Sigmoid colon (tissue), 4 donors: ENCODE data around the gene S100A5.

ENCODE experiments used
- CTCF ChIP-seq, 4 experiments: fragments of 450-650 bp in 3 of 4; fragments of 200-600 bp in 1 of 4; IDR thresholded peaks; one replicate each; pipeline ENCODE4 v1.5.1; 2016 to 2019; ENCODE audit warnings: antibody characterized with exemption in 4 of 4, mild to moderate bottlenecking in 3 of 4, moderate library complexity in 2 of 4
- EP300 ChIP-seq, 4 donors: sonication (generic); formaldehyde crosslinking; IDR thresholded peaks; one replicate each; pipeline ENCODE4 v1.6.1; 2017; ENCODE audit warnings: antibody characterized with exemption in 4 of 4
- POLR2A ChIP-seq, 2 donors: fragments of 450-650 bp; IDR thresholded peaks; one replicate each; pipeline ENCODE4 v1.6.1; 2016; ENCODE audit warnings: antibody characterized with exemption in 2 of 2, mild to moderate bottlenecking in 2 of 2, moderate library complexity in 2 of 2
- POLR2AphosphoS5 ChIP-seq, 4 donors: sonication (generic); formaldehyde crosslinking; IDR thresholded peaks; one replicate each; pipeline ENCODE4 v1.6.1; 2017; ENCODE audit warnings: antibody characterized with exemption in 4 of 4

DNA sequence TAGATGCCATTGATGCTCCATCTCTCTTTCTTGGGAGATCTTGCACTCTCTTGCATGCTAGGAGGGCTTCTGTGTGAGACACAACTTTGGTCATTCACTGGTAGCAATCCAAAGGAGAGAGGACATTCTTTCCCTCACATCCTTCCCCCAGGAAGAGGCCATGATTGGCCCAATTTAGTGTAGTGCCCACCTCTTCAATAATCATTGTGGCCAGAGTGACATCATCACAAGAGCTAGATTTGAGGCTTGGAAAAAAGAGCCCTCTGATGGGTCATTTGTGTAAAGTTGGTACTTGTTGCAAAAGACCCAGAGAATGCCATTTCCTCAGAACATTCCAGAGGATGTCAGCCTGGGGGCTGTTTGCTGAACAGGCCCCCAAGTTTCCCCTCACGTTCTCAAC is 35.2 kb downstream of the S100A5 start:
- TF ChIP-seq CTCF (IDR thresholded peaks at IDR 0.05) (no peak), EP300 (IDR thresholded peaks at IDR 0.05) (no peak), POLR2A (IDR thresholded peaks at IDR 0.05) (no peak), POLR2AphosphoS5 (IDR thresholded peaks at IDR 0.05) (no peak)
